SK-N-SH treated with all-trans-retinoic acid at 6 μM for 48 hours (cell line): ENCODE data around the gene DIAPH3.

Experiments
- ATAC-seq: fragments of 200-7000 bp; cut with Tn5 transposase; 3 replicates; pipeline ENCODE4 v1.9.1; 2020; ENCODE audit warnings: mild to moderate bottlenecking, moderate library complexity
- ARNTL ChIP-seq: fragments of 450-650 bp; formaldehyde crosslinking; IDR thresholded peaks from 2 replicates; pipeline ENCODE4 v1.5.0; 2020; ENCODE audit warnings: low read depth, mild to moderate bottlenecking, moderate library complexity, borderline replicate concordance
- BACH2 ChIP-seq: fragments of 250-450 bp; sonication (Bioruptor Pico); IDR thresholded peaks from 2 replicates; pipeline ENCODE4 v1.9.0; 2021; ENCODE audit warnings: mild to moderate bottlenecking, borderline replicate concordance
- ESRRG ChIP-seq: fragments of 250-450 bp; sonication (Bioruptor Pico); IDR thresholded peaks from 2 replicates; pipeline ENCODE4 v1.6.1; 2021; ENCODE audit warnings: mild to moderate bottlenecking
- GLIS3 ChIP-seq: fragments of 250-450 bp; sonication (Bioruptor Pico); IDR thresholded peaks from 2 replicates; pipeline ENCODE4 v1.5.0; 2020; ENCODE audit warnings: mild to moderate bottlenecking, moderate library complexity
- ISL1 ChIP-seq: fragments of 250-450 bp; sonication (Bioruptor Pico); IDR thresholded peaks from 2 replicates; pipeline ENCODE4 v2.1.2; 2022; ENCODE audit warnings: mild to moderate bottlenecking, moderate library complexity
- OSR1 ChIP-seq: fragments of 250-450 bp; sonication (Bioruptor Pico); IDR thresholded peaks from 2 replicates; pipeline ENCODE4 v1.8.0; 2022; ENCODE audit warnings: moderate library complexity, mild to moderate bottlenecking, inconsistent platforms
- PPARA ChIP-seq: fragments of 250-450 bp; sonication (Bioruptor Pico); IDR thresholded peaks from 2 replicates; pipeline ENCODE4 v1.5.0; 2020; ENCODE audit warnings: mild to moderate bottlenecking, borderline replicate concordance
- RARB ChIP-seq: fragments of 250-450 bp; sonication (Bioruptor Pico); IDR thresholded peaks from 2 replicates; pipeline ENCODE4 v1.8.0; 2021; ENCODE audit warnings: mild to moderate bottlenecking, moderate library complexity
- SNAI2 ChIP-seq: fragments of 250-450 bp; sonication (Bioruptor Pico); IDR thresholded peaks from 2 replicates; pipeline ENCODE4 v1.5.0; 2020; ENCODE audit warnings: mild to moderate bottlenecking, moderate library complexity
- TCF4 ChIP-seq: fragments of 250-450 bp; sonication (Bioruptor Pico); IDR thresholded peaks from 2 replicates; pipeline ENCODE4 v1.8.0; 2021; ENCODE audit warnings: mild to moderate bottlenecking, moderate library complexity, borderline replicate concordance
- TOX ChIP-seq: fragments of 250-450 bp; sonication (Bioruptor Pico); IDR thresholded peaks from 2 replicates; pipeline ENCODE4 v1.8.0; 2021; ENCODE audit warnings: mild to moderate bottlenecking, moderate library complexity, borderline replicate concordance
- ZC3H10 ChIP-seq: fragments of 250-450 bp; sonication (Bioruptor Pico); IDR thresholded peaks from 2 replicates; pipeline ENCODE4 v1.5.1; 2021; ENCODE audit warnings: mild to moderate bottlenecking, moderate library complexity
- ZNF565 ChIP-seq: fragments of 450-650 bp; formaldehyde crosslinking; conservative IDR thresholded peaks from 2 replicates; pipeline ENCODE4 v1.5.0; 2020; ENCODE audit warnings: low read depth, mild to moderate bottlenecking, moderate library complexity
- ZNF70 ChIP-seq: fragments of 450-650 bp; formaldehyde crosslinking; IDR thresholded peaks from 2 replicates; pipeline ENCODE4 v1.5.0; 2020; ENCODE audit warnings: mild to moderate bottlenecking, moderate library complexity
- ZNF8 ChIP-seq: fragments of 450-650 bp; formaldehyde crosslinking; IDR thresholded peaks from 2 replicates; pipeline ENCODE4 v1.5.0; 2020; ENCODE audit warnings: mild to moderate bottlenecking, moderate library complexity
- TF ChIP-seq, protein P1 (sequence below): fragments of 250-450 bp; sonication (Bioruptor Pico); IDR thresholded peaks from 2 replicates; pipeline ENCODE4 v1.5.1; 2020; ENCODE audit warnings: low read depth, mild to moderate bottlenecking, moderate library complexity
- TF ChIP-seq, protein P2 (sequence below): fragments of 250-450 bp; sonication (Bioruptor Pico); IDR thresholded peaks from 2 replicates; pipeline ENCODE4 v1.8.0; 2020; ENCODE audit warnings: mild to moderate bottlenecking, moderate library complexity, borderline replicate concordance
- TF ChIP-seq, protein P3 (sequence below): fragments of 250-450 bp; sonication (Bioruptor Pico); IDR thresholded peaks from 2 replicates; pipeline ENCODE4 v1.5.1; 2021; ENCODE audit warnings: mild to moderate bottlenecking, moderate library complexity
- TF ChIP-seq, protein P4 (sequence below): fragments of 250-450 bp; sonication (Bioruptor Pico); IDR thresholded peaks from 2 replicates; pipeline ENCODE4 v1.8.0; 2021; ENCODE audit warnings: low read depth, mild to moderate bottlenecking, moderate library complexity, borderline replicate concordance

Gene DIAPH3

DNA sequence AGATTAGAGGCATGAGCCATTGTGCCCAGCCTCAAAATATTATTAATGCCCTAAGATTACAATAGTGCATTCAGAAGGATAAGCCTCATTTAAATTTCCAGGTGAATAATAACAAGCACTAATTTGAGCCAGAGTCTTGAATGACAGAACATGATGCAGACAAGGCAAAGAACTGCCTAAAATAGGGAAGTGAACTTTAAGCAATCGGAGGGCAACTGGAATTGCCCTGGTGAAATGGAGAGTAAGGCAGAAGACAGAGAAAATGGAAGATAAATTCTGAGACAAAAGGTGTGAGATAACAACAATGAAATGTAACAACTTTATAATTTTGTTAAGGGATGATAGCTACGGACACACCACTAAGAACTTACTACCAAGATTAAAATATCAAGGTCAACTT lies 199.9 kb downstream of the DIAPH3 start:
- TF ChIP-seq, protein P1, sequence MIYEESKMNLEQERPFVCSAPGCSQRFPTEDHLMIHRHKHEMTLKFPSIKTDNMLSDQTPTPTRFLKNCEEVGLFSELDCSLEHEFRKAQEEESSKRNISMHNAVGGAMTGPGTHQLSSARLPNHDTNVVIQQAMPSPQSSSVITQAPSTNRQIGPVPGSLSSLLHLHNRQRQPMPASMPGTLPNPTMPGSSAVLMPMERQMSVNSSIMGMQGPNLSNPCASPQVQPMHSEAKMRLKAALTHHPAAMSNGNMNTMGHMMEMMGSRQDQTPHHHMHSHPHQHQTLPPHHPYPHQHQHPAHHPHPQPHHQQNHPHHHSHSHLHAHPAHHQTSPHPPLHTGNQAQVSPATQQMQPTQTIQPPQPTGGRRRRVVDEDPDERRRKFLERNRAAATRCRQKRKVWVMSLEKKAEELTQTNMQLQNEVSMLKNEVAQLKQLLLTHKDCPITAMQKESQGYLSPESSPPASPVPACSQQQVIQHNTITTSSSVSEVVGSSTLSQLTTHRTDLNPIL: no peak
- TF ChIP-seq ESRRG (CRISPR knock-in tag) (no peak), ZNF565 (no peak), PPARA (CRISPR knock-in tag) (no peak)
- TF ChIP-seq, protein P2, sequence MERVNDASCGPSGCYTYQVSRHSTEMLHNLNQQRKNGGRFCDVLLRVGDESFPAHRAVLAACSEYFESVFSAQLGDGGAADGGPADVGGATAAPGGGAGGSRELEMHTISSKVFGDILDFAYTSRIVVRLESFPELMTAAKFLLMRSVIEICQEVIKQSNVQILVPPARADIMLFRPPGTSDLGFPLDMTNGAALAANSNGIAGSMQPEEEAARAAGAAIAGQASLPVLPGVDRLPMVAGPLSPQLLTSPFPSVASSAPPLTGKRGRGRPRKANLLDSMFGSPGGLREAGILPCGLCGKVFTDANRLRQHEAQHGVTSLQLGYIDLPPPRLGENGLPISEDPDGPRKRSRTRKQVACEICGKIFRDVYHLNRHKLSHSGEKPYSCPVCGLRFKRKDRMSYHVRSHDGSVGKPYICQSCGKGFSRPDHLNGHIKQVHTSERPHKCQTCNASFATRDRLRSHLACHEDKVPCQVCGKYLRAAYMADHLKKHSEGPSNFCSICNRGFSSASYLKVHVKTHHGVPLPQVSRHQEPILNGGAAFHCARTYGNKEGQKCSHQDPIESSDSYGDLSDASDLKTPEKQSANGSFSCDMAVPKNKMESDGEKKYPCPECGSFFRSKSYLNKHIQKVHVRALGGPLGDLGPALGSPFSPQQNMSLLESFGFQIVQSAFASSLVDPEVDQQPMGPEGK (CRISPR knock-in tag): no peak
- TF ChIP-seq, protein P3, sequence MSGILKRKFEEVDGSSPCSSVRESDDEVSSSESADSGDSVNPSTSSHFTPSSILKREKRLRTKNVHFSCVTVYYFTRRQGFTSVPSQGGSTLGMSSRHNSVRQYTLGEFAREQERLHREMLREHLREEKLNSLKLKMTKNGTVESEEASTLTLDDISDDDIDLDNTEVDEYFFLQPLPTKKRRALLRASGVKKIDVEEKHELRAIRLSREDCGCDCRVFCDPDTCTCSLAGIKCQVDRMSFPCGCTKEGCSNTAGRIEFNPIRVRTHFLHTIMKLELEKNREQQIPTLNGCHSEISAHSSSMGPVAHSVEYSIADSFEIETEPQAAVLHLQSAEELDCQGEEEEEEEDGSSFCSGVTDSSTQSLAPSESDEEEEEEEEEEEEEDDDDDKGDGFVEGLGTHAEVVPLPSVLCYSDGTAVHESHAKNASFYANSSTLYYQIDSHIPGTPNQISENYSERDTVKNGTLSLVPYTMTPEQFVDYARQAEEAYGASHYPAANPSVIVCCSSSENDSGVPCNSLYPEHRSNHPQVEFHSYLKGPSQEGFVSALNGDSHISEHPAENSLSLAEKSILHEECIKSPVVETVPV (CRISPR knock-in tag): no peak
- ATAC-seq: no peak

DNA sequence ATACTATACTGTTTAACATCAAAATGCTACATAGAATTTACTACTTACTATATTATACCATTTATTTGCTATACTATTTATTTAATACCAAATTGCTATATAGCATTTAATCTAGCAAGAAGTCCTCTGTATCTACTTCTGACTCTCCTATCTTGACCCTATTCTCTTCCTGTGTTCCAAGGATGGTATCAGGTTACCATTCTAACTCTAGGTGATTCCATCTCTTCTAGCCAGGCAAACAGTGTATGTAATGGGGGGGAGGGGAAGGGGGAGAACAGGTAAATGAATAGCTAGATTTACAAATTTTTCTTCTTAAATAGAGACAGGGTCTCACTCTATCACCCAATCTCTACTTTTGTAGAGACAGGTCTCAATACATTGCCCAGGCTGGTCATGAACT lies 200.3 kb downstream of the DIAPH3 start:
- no peak for TF ChIP-seq ARNTL (CRISPR knock-in tag)
- no peak for TF ChIP-seq OSR1 (CRISPR knock-in tag)
- no peak for TF ChIP-seq ISL1 (CRISPR knock-in tag)
- no peak for TF ChIP-seq ZC3H10
- TF ChIP-seq GLIS3: no peak
- no peak for TF ChIP-seq SNAI2
- TF ChIP-seq RARB (CRISPR knock-in tag): no peak
- TF ChIP-seq ZNF8 (CRISPR knock-in tag): no peak
- TF ChIP-seq BACH2 (CRISPR knock-in tag): no peak
- TF ChIP-seq TOX (CRISPR knock-in tag): no peak
- TF ChIP-seq TCF4 (CRISPR knock-in tag): no peak
- TF ChIP-seq ESRRG (CRISPR knock-in tag): no peak
- TF ChIP-seq PPARA (CRISPR knock-in tag): no peak
- TF ChIP-seq, protein P3 (CRISPR knock-in tag): no peak
- no peak for TF ChIP-seq ZNF70 (CRISPR knock-in tag)
- TF ChIP-seq, protein P2 (CRISPR knock-in tag): no peak
- TF ChIP-seq, protein P4, sequence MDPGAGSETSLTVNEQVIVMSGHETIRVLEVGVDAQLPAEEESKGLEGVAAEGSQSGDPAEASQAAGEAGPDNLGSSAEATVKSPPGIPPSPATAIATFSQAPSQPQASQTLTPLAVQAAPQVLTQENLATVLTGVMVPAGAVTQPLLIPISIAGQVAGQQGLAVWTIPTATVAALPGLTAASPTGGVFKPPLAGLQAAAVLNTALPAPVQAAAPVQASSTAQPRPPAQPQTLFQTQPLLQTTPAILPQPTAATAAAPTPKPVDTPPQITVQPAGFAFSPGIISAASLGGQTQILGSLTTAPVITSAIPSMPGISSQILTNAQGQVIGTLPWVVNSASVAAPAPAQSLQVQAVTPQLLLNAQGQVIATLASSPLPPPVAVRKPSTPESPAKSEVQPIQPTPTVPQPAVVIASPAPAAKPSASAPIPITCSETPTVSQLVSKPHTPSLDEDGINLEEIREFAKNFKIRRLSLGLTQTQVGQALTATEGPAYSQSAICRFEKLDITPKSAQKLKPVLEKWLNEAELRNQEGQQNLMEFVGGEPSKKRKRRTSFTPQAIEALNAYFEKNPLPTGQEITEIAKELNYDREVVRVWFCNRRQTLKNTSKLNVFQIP (CRISPR knock-in tag): no peak
- no peak for ATAC-seq

DNA sequence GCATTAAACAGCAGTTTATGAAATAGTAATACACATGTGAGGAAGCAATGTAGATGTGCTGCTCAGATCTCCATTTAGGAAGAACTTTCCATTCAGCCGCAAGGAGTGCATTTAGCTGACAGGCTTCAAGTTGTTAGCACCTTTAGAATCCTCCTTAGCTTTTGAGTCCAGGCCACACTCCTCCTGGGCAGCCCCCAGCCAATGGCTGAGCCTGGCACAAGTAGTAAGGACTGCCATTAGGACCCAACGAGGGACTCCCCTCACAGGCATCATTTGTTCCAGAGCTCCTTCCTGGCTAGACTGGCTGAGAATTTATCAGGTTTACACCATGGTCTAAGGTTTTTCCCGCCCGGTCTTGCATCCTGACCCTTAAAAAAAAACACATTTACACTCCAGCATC lies 201.4 kb downstream of the DIAPH3 start:
- no peak for ATAC-seq
- no peak for TF ChIP-seq SNAI2
- TF ChIP-seq, protein P3 (CRISPR knock-in tag): no peak
